GM21528 (cell line): ENCODE data around the gene GARS1.

ENCODE experiments used
- ATAC-seq: cut with Tn5 transposase; IDR thresholded peaks from one replicate; pipeline ENCODE4 v1.9.1; 2021; ENCODE audit warnings: mild to moderate bottlenecking, moderate library complexity; ENCODE audit not compliant: unreplicated experiment, low FRiP score

GARS1 gene

GRCh38 chr7:30674420-30674819 lies 79.7 kb downstream of the GARS1 start:
- no peak for ATAC-seq

DNA sequence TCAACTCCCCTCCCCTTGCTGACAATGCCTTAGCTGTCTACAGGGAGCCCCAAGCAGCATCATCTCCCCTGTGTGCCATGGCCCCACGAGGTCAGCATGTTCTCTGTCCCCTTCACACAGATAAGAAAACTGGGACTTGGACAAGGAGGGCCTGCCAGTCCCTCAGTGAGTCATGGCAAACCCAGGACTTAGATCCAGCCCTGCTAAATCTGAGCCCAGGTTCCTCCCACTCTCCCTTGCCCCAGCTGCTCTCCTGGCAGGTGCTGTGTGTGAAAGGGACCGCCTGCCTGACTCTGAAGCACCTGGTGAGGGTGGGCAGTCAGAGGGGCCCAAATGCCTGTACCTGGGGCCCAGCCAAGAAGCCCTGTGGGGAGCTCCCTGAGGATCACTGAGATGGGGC lies 80.2 kb downstream of the GARS1 start:
- ATAC-seq: no peak

- ATAC-seq: no peak
These were observed 84.1 kb downstream of the GARS1 start for GRCh38 chr7:30678805-30679204.

DNA sequence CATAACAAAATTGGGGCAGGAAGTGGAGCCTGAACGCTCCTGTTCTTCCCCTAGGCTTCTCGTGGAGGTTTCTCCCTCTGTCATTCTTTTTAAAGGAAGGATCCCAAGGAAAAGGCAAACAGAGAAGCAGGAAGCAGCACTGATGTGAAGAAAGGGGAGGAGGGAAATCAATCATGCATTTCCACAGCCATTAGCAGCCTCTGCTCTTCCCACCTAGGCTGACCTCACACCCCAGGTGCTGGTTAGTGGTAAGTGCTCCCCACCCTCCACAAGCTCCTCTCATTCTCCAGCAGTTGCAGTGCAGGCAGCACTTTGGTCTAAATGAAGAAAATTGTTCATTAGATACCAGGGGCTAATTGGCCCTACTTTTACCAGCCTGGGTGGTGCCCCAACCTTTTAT lies 85.0 kb downstream of the GARS1 start:
- no peak for ATAC-seq

GRCh38 chr7:30681331-30681797 lies 86.7 kb downstream of the GARS1 start:
- ATAC-seq: no peak

DNA sequence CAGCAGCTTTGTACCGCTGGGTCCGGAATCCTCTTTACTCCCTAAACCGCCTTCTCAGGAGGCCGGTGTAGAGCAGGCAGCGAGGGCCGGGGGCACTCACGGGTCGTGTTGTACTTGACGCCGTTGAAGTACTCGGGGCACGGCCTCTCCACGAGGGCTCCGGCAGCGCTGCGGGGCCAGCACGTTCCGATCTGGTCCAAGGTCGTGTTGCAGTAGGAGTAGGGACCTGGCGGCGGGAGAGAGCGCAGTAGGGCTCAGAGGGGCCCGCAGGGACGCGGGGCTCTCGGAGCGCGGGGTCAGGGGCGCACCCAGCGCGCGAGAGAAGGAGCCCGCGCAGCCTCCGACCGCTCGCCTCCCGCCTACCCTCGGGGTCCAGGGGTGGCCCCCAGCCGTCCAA lies 87.1 kb downstream of the GARS1 start:
- ATAC-seq: no peak

DNA sequence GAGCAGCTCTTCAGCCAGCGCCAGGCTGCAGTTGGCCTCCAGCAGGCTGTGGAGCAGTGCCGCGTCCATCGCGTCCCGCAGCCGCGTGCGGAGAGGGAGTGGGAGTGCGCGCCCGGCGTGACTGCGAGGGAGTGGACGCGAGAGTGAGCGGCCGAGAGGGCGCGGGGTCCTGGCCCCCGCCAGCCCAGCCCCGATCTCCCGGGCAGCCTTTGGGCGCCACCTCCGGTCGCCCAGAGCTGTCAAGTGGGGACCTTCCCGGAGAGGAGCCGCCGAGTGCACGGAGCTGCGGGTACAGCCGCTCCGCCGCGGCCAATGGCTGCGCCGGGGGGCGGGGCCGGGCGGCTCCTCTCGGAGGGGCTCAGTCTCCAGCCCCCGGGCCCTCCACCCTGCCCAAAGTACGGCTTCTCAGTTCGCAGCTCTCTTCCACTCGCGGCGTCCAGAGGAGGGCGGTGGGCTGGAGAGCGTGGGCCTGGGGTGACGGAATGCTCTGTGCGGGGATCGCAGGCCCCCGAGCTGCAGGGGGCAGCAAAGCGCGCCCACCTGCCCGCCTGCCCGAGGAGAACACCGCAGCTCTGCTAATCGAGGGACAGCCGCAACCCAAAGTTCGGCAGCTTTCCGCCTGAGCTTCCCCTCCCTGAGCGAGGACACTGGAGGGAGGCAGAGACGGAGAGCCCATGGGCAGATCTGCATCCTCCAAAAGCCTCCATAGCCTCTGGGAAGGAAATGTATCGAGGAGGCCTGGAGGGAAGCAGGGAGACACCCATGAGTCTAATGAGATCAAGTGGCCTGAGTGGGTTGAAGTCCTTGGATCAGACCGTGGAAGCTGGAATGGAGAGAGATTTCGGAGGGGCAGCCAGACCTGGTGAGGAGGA lies 87.8 kb downstream of the GARS1 start, which contains the start of gene CRHR2:
Gene CRHR2 (minus strand): TSS at position 245 of the 872 bp plus-strand sequence. CDS start 176 bp downstream, at position 69.
- no peak for ATAC-seq

GRCh38 chr7:30683306-30683705 lies 88.6 kb downstream of the GARS1 start:
- no peak for ATAC-seq
